Stimulated activated CD4-positive, alpha-beta T cell treated with anti-CD3 and anti-CD28 coated beads, TNF-alpha, amount 100 ng/mL, for 4 hours (primary cell): ENCODE measurements around the gene FCHSD1.

Experiments used
- DNase-seq, 3 experiments: peaks; one replicate each; pipeline ENCODE4 v3.0.0-alpha.2; 2020; ENCODE audit warnings: low read depth in 3 of 3

FCHSD1 gene

GRCh38 chr5:141641634-141642267 is 9.5 kb downstream of the FCHSD1 start:
- DNase-seq, result no peak

- DNase-seq, result no peak
Measured at GRCh38 chr5:141640698-141641097, 10.5 kb downstream of the FCHSD1 start.

- DNase-seq, result no peak
Measured at GRCh38 chr5:141640051-141640415, 11.2 kb downstream of the FCHSD1 start.

GRCh38 chr5:141639357-141640050 is 11.7 kb downstream of the FCHSD1 start:
- DNase-seq, result no peak

- DNase-seq, result no peak
Measured at GRCh38 chr5:141638771-141639170, 12.4 kb downstream of the FCHSD1 start.

GRCh38 chr5:141637767-141638419 is 13.3 kb downstream of the FCHSD1 start:
- peak; percentile 19 to 40 (median 29) for DNase-seq

- peak; percentile 14 to 43 (median 35) for DNase-seq
Measured at GRCh38 chr5:141637123-141637766, 14.0 kb downstream of the FCHSD1 start.

GRCh38 chr5:141636413-141637122 is 14.7 kb downstream of the FCHSD1 start, which contains the start of the genes HDAC3 and RELL2:
TSS of gene HDAC3 (minus strand) at chr5:141636849. CDS start at chr5:141636790, 59 bp downstream.
TSS of gene RELL2 (plus strand) at chr5:141636997. CDS start at chr5:141638226, 1,229 bp downstream.
- peak; percentile 87 to 96 (median 92) for DNase-seq

GRCh38 chr5:141636106-141636412 is 15.2 kb downstream of the FCHSD1 start:
- DNase-seq, result no peak

- DNase-seq, result no peak
Measured at GRCh38 chr5:141635646-141636045, 15.6 kb downstream of the FCHSD1 start.

- no peak for DNase-seq
Measured at GRCh38 chr5:141634720-141635119, 16.5 kb downstream of the FCHSD1 start.

GRCh38 chr5:141633871-141634561 is 17.2 kb downstream of the FCHSD1 start:
- DNase-seq, result no peak

GRCh38 chr5:141632650-141633049 is 18.6 kb downstream of the FCHSD1 start:
- no peak for DNase-seq

GRCh38 chr5:141630570-141631140 is 20.6 kb downstream of the FCHSD1 start:
- no peak for DNase-seq

GRCh38 chr5:141628175-141628788 is 22.9 kb downstream of the FCHSD1 start:
- DNase-seq, result no peak

- no peak for DNase-seq
Measured at GRCh38 chr5:141623611-141624010, 27.6 kb downstream of the FCHSD1 start.

GRCh38 chr5:141623186-141623585 is 28.0 kb downstream of the FCHSD1 start:
- DNase-seq, result no peak

- peak; percentile 98 to 99 (median 99) for DNase-seq
Measured at GRCh38 chr5:141618804-141619554, 32.2 kb downstream of the FCHSD1 start, which contains the start of gene DIAPH1. TSS of gene DIAPH1 (minus strand) at chr5:141619000. CDS start at chr5:141618914, 86 bp downstream.

- peak; percentile 15 to 34 (median 33) for DNase-seq
Measured at GRCh38 chr5:141618030-141618803, 33.0 kb downstream of the FCHSD1 start.
